ENCODE data around the gene STXBP6. TPM values are rescaled to one million over a fixed set of nuclear protein-coding genes. Genes with fewer than 3 reads are reported as not detected.
A peak's percentile ranks its signal among the peaks of the same experiment; 100 is the strongest.

Gene STXBP6
- total RNA-seq, 1 donor from 2014 or later: 29.4 TPM

DNA sequence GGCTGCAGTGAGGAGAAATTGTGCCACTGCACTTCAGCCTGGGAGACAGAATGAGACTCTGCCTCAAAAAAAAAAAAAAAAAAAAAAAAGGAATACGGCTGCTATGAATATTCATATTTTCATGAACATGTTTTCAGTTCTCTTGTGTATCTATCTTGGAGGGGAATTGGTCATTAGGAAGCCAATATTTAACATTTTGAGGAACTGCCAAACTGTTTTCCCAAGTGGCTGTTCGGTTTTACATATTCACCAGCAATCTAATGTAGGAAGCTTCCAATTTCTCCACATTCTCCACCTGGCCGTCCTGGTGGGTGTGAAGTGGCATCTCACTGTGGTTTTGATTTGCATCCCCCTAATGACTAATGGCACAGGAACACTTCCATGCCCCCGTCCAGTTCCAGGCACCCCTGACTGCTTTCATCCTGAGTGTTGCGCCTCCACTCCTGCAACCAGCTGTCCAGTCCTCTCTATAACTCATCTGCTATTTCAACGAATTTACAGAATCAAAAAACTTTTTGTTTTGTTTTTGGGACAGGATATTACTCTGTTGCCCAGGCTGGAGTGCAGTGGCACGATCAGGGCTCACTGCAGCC is 5.7 kb downstream of the STXBP6 start:
- DNase-seq (no peak), ATAC-seq (no peak)
- intact Hi-C loops (cut with DNase I): loop anchor here (10.0 kb wide), 1 partner anchor 239 kb away; no protein-coding TSS in a partner anchor
- Histone ChIP-seq H3K27me3 (ENCODE audit: low read depth) (peaks cover 7% of the 10 kb centered on the region), H3K4me3 (no peak overlapping the region), H3K4me1 (peaks cover 19% of the 10 kb centered on the region), H3K27ac (no peak overlapping the region), H3K9me3 (no peaks in the 10 kb centered on the region), H3K36me3 (no peaks in the 10 kb centered on the region)
- TF ChIP-seq, protein P1, sequence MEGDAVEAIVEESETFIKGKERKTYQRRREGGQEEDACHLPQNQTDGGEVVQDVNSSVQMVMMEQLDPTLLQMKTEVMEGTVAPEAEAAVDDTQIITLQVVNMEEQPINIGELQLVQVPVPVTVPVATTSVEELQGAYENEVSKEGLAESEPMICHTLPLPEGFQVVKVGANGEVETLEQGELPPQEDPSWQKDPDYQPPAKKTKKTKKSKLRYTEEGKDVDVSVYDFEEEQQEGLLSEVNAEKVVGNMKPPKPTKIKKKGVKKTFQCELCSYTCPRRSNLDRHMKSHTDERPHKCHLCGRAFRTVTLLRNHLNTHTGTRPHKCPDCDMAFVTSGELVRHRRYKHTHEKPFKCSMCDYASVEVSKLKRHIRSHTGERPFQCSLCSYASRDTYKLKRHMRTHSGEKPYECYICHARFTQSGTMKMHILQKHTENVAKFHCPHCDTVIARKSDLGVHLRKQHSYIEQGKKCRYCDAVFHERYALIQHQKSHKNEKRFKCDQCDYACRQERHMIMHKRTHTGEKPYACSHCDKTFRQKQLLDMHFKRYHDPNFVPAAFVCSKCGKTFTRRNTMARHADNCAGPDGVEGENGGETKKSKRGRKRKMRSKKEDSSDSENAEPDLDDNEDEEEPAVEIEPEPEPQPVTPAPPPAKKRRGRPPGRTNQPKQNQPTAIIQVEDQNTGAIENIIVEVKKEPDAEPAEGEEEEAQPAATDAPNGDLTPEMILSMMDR (IDR thresholded peaks at IDR 0.05): no peak

DNA sequence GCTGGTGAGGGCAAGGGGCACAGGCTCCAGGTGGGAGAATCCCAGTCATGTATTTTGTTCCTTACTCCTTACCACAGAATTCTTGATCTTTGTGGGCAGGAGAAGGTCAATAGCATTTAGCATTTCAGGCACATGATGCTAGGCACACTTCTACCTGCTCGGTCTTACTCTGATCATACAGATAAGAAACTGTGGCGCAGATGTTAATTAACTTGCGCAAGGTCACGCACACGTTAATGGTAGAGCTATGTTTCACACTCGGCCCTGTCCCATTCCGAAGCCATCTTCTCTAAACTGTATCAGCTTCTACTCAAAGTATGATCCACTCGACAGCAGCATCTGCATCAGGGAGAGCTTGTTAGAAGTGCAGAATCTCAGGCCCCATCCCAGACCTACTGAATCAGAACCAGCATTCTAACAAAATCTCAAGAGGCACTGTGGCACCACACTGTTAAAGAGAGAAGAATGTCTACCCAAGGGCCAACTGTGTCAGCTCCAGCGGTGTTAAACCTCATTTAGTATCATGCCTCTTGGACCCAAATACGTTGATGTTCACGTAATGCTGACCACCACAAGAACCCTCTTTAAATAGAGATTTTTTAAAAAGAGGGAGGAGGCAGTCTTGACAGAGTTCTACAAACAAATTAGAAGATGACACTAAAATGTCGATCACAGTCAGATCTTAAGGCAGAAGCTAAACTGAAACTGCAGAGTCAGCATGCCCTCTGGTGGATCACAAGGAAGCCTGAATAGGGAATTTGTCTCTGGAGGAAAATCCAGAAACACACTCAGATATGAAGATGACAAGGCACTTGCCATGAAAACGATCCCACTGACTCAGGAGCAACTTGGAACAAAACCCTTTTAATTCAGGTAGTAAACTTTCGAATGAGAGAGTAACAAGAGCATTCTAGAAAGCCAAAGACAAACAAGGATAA is 7.3 kb downstream of the STXBP6 start:
- H3K4me1 ChIP-seq: peaks cover 16% of the 10 kb centered on the region
- intact Hi-C loops (cut with DNase I): loop anchor here (10.0 kb wide), 1 partner anchor 238 kb away; no protein-coding TSS in a partner anchor
- H3K36me3 ChIP-seq: no peaks in the 10 kb centered on the region
- H3K27ac ChIP-seq: peak overlapping the region; percentile 53
- ATAC-seq: peak; percentile 42 to 59
- no peak overlapping the region for H3K4me3 ChIP-seq
- no peaks in the 10 kb centered on the region for H3K27me3 ChIP-seq (ENCODE audit: low read depth)
- no peak for DNase-seq
- TF ChIP-seq, protein P1 (IDR thresholded peaks at IDR 0.05): peak; percentile 50
- no peaks in the 10 kb centered on the region for H3K9me3 ChIP-seq

DNA sequence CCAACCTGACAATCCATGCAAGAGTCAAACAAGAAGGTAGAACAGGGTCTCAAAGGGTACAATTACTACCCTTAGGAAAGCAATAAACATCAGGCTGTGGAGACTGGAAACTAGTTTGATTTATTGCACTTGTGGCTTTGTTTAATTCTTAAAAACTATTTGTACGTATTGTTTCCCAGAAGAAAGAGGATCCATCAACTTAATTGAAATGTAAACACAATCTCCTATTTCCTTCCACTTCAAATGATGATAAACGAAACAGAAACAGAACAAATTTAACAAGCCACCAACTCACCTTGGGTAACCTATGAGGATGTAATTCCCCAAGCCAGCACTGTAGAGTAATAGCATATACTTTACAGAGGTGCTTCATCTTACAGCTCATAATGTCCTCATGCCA is 8.0 kb downstream of the STXBP6 start:
- peak; percentile 39 to 47 for ATAC-seq
- TF ChIP-seq, protein P1 (IDR thresholded peaks at IDR 0.05): no peak
- Histone ChIP-seq H3K36me3 (no peaks in the 10 kb centered on the region), H3K27me3 (ENCODE audit: low read depth) (no peaks in the 10 kb centered on the region), H3K27ac (peak overlapping the region; percentile 53), H3K4me1 (peaks cover 16% of the 10 kb centered on the region), H3K9me3 (no peaks in the 10 kb centered on the region), H3K4me3 (no peak overlapping the region)
- DNase-seq: no peak
- intact Hi-C loops (cut with DNase I): loop anchor here (10.0 kb wide), 1 partner anchor 237 kb away; no protein-coding TSS in a partner anchor

DNA sequence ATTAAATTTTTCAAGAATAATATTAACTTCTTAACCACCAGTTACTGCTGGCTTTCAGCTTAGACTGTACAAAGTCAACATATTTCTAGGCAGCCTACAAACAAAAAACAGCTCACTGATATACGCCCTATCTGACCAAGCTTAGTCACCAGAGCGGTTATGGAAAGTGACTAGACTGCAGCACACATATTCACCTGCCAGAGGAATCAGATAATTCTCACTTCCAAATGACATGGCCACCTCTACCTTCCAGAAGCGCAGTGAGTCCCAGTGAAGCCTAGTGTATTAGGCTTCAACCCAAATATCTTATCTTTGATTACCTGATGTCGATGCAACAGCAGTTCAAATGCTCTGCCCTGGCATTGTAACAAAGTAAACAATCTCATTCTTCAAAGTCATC is 8.5 kb downstream of the STXBP6 start:
- Histone ChIP-seq H3K9me3 (no peaks in the 10 kb centered on the region), H3K36me3 (no peaks in the 10 kb centered on the region), H3K4me1 (peaks cover 16% of the 10 kb centered on the region), H3K4me3 (no peak overlapping the region), H3K27ac (peak overlapping the region; percentile 31), H3K27me3 (ENCODE audit: low read depth) (no peaks in the 10 kb centered on the region)
- TF ChIP-seq, protein P1 (IDR thresholded peaks at IDR 0.05): no peak
- intact Hi-C loops (cut with DNase I): loop anchor here (10.0 kb wide), 1 partner anchor 237 kb away; no protein-coding TSS in a partner anchor
- ATAC-seq (peak in 1 of 2 donors; percentile 35), DNase-seq (no peak)

DNA sequence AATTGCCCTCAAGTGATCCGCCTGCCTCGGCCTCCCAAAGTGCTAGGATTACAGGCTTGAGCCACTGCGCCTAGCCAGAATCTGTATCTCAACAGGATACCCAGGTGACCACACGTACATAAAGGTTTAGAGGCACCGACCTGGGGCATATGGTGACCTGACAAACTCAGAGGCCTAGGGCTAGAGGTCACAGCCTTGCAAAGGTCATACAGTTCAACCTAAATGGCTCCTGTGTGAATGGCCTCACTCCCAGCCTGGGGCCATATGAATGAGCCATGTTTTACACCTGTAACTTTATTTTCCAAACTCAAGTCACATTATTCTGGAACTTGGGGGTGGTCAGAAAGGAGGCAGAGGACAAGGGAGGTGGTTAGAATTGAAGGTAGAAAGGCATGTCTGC is 10.0 kb downstream of the STXBP6 start:
- intact Hi-C loops (cut with DNase I): loop anchor here (10.0 kb wide), 1 partner anchor 235 kb away; no protein-coding TSS in a partner anchor
- no peak for ATAC-seq
- Histone ChIP-seq H3K27ac (no peak overlapping the region), H3K36me3 (no peaks in the 10 kb centered on the region), H3K9me3 (no peaks in the 10 kb centered on the region), H3K27me3 (ENCODE audit: low read depth) (no peaks in the 10 kb centered on the region), H3K4me1 (peaks cover 16% of the 10 kb centered on the region), H3K4me3 (no peak overlapping the region)
- DNase-seq: no peak
- TF ChIP-seq, protein P1 (IDR thresholded peaks at IDR 0.05): no peak

All from lower lobe of right lung (tissue), 2 donors.